OCI-LY3 (cell line): ENCODE measurements around the gene ELAVL2.

Experiments
- H2AFZ ChIP-seq: fragments of 200-600, 300-600 bp; shearing (Covaris generic); 2 replicates; pipeline ENCODE4 v1.6.0; 2014; ENCODE audit warnings: antibody characterized with exemption, low read depth, low read length
- H3K27ac ChIP-seq: fragments of 200-600, 300-600 bp; sonication (generic); 2 replicates; pipeline ENCODE4 v1.5.1; 2014; ENCODE audit warnings: mild to moderate bottlenecking, low read length, moderate library complexity, mixed read lengths
- H3K27me3 ChIP-seq: fragments of 200-600, 300-600 bp; sonication (generic); 2 replicates; pipeline ENCODE4 v1.6.1; 2014; ENCODE audit warnings: low read depth, low read length, mixed read lengths
- H3K36me3 ChIP-seq: fragments of 200-600, 300-600 bp; sonication (generic); replicated peaks from 2 replicates; pipeline ENCODE3; 2014; ENCODE audit warnings: low read depth, low read length, mixed read lengths
- H3K4me1 ChIP-seq: fragments of 300-600, 200-600 bp; sonication (generic); 2 replicates; pipeline ENCODE4 v1.6.1; 2014; ENCODE audit warnings: low read length, mixed read lengths
- H3K4me2 ChIP-seq: fragments of 200-600, 300-600 bp; sonication (generic); 2 replicates; pipeline ENCODE4 v1.6.1; 2014; ENCODE audit warnings: low read length, mixed read lengths
- H3K4me3 ChIP-seq: fragments of 300-600, 200-600 bp; sonication (generic); 2 replicates; pipeline ENCODE4 v1.5.1; 2014; ENCODE audit warnings: antibody characterized with exemption, mild to moderate bottlenecking, low read length, moderate library complexity
- H3K79me2 ChIP-seq: fragments of 300-600, 200-600 bp; shearing (Covaris generic); 2 replicates; pipeline ENCODE4 v1.6.1; 2014; ENCODE audit warnings: mild to moderate bottlenecking, low read length, mixed read lengths
- H3K9ac ChIP-seq: fragments of 300-600, 200-600 bp; shearing (Covaris generic); 2 replicates; pipeline ENCODE4 v1.6.0; 2014; ENCODE audit warnings: mild to moderate bottlenecking, low read length, moderate library complexity
- H3K9me3 ChIP-seq: fragments of 200-600, 300-600 bp; shearing (Covaris generic); 2 replicates; pipeline ENCODE4 v1.6.1; 2014; ENCODE audit warnings: low read length, mixed read lengths; ENCODE audit not compliant: insufficient read depth
- H4K20me1 ChIP-seq: fragments of 200-600, 300-600 bp; sonication (generic); 2 replicates; pipeline ENCODE4 v1.6.1; 2016; ENCODE audit warnings: low read length, mixed read lengths; ENCODE audit not compliant: insufficient read depth
- EZH2phosphoT487 ChIP-seq: fragments of 200-600 bp; shearing (Covaris generic); IDR thresholded peaks from 2 replicates; pipeline ENCODE4 v1.6.1; 2018; ENCODE audit warnings: antibody characterized with exemption, mixed run types, low read depth
- TF ChIP-seq, protein P1 (sequence below): fragments of 200-600, 300-600 bp; sonication (generic); IDR thresholded peaks from 2 replicates; pipeline ENCODE4 v1.5.1; 2014; ENCODE audit warnings: antibody characterized with exemption, low read length, low read depth

The ELAVL2 gene

DNA sequence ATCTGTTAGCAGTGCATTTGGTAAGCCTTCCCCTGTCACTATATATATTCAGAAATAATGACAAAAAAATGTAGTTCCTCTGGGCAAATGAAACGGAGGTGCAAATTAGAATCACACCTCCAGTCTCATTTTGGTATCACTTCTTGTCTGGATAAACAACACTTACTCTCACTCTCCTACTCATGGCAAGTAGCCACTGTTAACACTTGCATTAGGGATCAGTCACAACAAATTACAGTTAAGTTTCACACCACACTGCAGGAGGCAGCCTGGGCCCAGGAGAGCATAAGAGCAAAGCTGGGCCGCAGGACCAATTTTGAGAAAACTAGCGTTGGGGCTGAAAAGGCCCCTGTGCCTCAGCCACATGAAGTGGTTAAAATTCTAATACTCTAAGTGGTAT lies 161.0 kb downstream of the ELAVL2 start:
- Histone ChIP-seq H3K9ac (no peak overlapping the region), H3K4me3 (no peak overlapping the region), H3K27me3 (no peaks in the 10 kb centered on the region), H3K9me3 (no peaks in the 10 kb centered on the region), H3K36me3 (no peaks in the 10 kb centered on the region), H3K4me1 (no peaks in the 10 kb centered on the region), H2AFZ (no peak overlapping the region), H3K79me2 (no peaks in the 10 kb centered on the region), H4K20me1 (no peaks in the 10 kb centered on the region), H3K4me2 (no peak overlapping the region), H3K27ac (no peak overlapping the region)
- TF ChIP-seq, protein P1, sequence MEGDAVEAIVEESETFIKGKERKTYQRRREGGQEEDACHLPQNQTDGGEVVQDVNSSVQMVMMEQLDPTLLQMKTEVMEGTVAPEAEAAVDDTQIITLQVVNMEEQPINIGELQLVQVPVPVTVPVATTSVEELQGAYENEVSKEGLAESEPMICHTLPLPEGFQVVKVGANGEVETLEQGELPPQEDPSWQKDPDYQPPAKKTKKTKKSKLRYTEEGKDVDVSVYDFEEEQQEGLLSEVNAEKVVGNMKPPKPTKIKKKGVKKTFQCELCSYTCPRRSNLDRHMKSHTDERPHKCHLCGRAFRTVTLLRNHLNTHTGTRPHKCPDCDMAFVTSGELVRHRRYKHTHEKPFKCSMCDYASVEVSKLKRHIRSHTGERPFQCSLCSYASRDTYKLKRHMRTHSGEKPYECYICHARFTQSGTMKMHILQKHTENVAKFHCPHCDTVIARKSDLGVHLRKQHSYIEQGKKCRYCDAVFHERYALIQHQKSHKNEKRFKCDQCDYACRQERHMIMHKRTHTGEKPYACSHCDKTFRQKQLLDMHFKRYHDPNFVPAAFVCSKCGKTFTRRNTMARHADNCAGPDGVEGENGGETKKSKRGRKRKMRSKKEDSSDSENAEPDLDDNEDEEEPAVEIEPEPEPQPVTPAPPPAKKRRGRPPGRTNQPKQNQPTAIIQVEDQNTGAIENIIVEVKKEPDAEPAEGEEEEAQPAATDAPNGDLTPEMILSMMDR: no peak
- no peak for TF ChIP-seq EZH2phosphoT487

- no peaks in the 10 kb centered on the region for H4K20me1 ChIP-seq
- H3K9me3 ChIP-seq: no peaks in the 10 kb centered on the region
- H3K4me2 ChIP-seq: no peak overlapping the region
- no peaks in the 10 kb centered on the region for H3K4me1 ChIP-seq
- TF ChIP-seq EZH2phosphoT487: no peak
- TF ChIP-seq, protein P1: no peak
- no peak overlapping the region for H3K27ac ChIP-seq
- no peaks in the 10 kb centered on the region for H3K79me2 ChIP-seq
- no peak overlapping the region for H3K9ac ChIP-seq
- no peak overlapping the region for H2AFZ ChIP-seq
- no peaks in the 10 kb centered on the region for H3K27me3 ChIP-seq
- no peaks in the 10 kb centered on the region for H3K36me3 ChIP-seq
- H3K4me3 ChIP-seq: no peak overlapping the region
Measured at GRCh38 chr9:23663946-23664345, 162.1 kb downstream of the ELAVL2 start.

DNA sequence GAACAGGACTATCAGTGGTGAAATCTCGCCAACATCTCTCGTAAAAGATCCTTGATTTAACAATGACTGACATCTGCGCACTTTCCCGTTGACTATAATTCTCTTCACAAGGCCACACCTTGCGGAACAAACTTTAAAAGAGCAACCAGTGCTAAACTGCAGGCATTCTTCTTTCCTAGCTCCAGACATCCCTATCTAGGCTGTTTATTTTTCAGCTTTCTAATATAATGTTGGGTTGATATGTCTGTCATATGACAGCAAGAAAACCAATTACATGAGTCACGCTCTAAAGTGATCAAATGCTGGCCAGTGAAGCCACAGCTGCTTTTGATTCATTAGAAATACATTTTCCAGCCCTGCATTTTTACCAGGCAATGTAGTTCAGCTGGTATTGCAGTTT lies 162.5 kb downstream of the ELAVL2 start:
- TF ChIP-seq, protein P1: no peak
- no peak for TF ChIP-seq EZH2phosphoT487
- H4K20me1 ChIP-seq: no peaks in the 10 kb centered on the region
- no peak overlapping the region for H3K4me2 ChIP-seq
- no peaks in the 10 kb centered on the region for H3K36me3 ChIP-seq
- no peak overlapping the region for H3K27ac ChIP-seq
- H2AFZ ChIP-seq: no peak overlapping the region
- H3K79me2 ChIP-seq: no peaks in the 10 kb centered on the region
- no peak overlapping the region for H3K4me3 ChIP-seq
- H3K27me3 ChIP-seq: no peaks in the 10 kb centered on the region
- no peaks in the 10 kb centered on the region for H3K9me3 ChIP-seq
- H3K9ac ChIP-seq: no peak overlapping the region
- no peaks in the 10 kb centered on the region for H3K4me1 ChIP-seq

GRCh38 chr9:23663125-23663524 lies 162.9 kb downstream of the ELAVL2 start:
- Histone ChIP-seq H3K27ac (no peak overlapping the region), H3K79me2 (no peaks in the 10 kb centered on the region), H3K27me3 (no peaks in the 10 kb centered on the region), H3K9ac (no peak overlapping the region), H3K4me1 (no peaks in the 10 kb centered on the region), H3K9me3 (no peaks in the 10 kb centered on the region), H2AFZ (no peak overlapping the region), H3K4me2 (no peak overlapping the region), H3K4me3 (no peak overlapping the region), H3K36me3 (no peaks in the 10 kb centered on the region), H4K20me1 (no peaks in the 10 kb centered on the region)
- TF ChIP-seq, protein P1: no peak
- no peak for TF ChIP-seq EZH2phosphoT487
